Prostate gland (tissue), 2 donors: ENCODE measurements around the gene KRT86. TPM values are rescaled to one million over a fixed set of nuclear protein-coding genes. Genes with fewer than 3 reads are reported as not detected.

Experiments
- DNase-seq: peaks from one replicate; pipeline ENCODE4 v3.0.0-alpha.2; 2019; ENCODE audit warnings: low spot score
- H3K27ac ChIP-seq, 2 donors: fragments of 200-600 bp; sonication (generic); 2 replicates each; pipeline ENCODE4 v1.5.1; 2017 to 2019
- H3K27me3 ChIP-seq: fragments of 200-600 bp; sonication (generic); replicated peaks from 2 replicates; pipeline ENCODE4 v1.5.1; 2019; ENCODE audit not compliant: insufficient read depth
- H3K36me3 ChIP-seq, 2 donors: fragments of 200-600 bp; sonication (generic); 1 replicate in 1 of 2; 2 replicates in 1 of 2; pipeline versions ENCODE4 v1.5.1 to v1.8.1; 2017 to 2019
- H3K4me1 ChIP-seq: fragments of 200-600 bp; sonication (generic); replicated peaks from 2 replicates; pipeline ENCODE4 v1.5.1; 2019
- H3K4me3 ChIP-seq, 2 donors: fragments of 200-600 bp; sonication (generic); 2 replicates each; pipeline ENCODE4 v1.5.1; 2017 to 2019
- H3K9me3 ChIP-seq: fragments of 200-600 bp; sonication (generic); 2 replicates; pipeline ENCODE4 v1.5.1; 2017
- POLR2A ChIP-seq: fragments of 450-650 bp; IDR thresholded peaks from one replicate; pipeline ENCODE4 v1.6.1; 2016; ENCODE audit warnings: antibody characterized with exemption, mild to moderate bottlenecking
- POLR2AphosphoS5 ChIP-seq: sonication (generic); formaldehyde crosslinking; IDR thresholded peaks from one replicate; pipeline ENCODE4 v1.6.1; 2017; ENCODE audit warnings: antibody characterized with exemption
- WGBS: methylation state at CpG from one replicate; pipeline ENCODE4 v1.1.5; 2018; 5-methylcytosine and 5-hydroxymethylcytosine counted together
- intact Hi-C: fragments of 100-400 bp; cut with DNase I; formaldehyde crosslinking; loops from one replicate; pipeline ENCODE4 v1.14.2; 2022
- total RNA-seq, 2 donors: library from RNA; depleted of rRNA; stranded (reverse); fragments of >200 nt; gene quantifications; one replicate each; pipeline ENCODE4 v1.1.0, GENCODE V29; 2016
- TF ChIP-seq, protein P1 (sequence below), 4 experiments: fragments of 200-600 bp in 2 of 4; fragments of 450-650 bp in 2 of 4; sonication (generic) in 2 of 4; IDR thresholded peaks; 1 replicate in 3 of 4; 2 replicates in 1 of 4; pipeline ENCODE4 v1.5.1; 2016 to 2019; ENCODE audit warnings: antibody characterized with exemption in 4 of 4, mild to moderate bottlenecking in 2 of 4, moderate library complexity in 2 of 4

Gene KRT86
- total RNA-seq, 2 donors from 2014 or later, result 0.27 to 0.85 TPM

DNA sequence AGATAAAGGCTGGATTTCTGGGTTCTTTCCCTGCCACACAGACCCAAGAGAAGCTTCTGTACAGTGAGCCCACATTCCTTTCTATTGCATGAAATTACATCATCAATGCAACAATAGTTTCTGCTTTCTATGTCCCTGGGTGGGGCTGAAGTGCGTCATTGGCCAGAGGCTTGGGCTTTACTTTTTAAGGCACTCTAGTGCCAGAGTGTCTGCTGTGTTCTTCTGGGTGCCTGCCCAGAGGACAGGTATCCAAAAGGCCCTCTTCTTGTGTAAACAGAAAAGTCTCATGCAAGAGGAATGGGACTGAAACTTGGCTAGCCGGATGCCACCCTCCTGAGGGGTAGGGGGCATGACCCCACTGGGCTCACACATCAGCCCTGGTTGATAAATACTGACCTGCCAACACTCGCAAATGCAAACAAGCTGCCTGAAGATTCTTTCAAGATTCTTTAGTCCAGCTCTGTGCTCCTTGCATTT lies 5.9 kb downstream of the KRT86 start:
- intact Hi-C loops, result no loop called here
- H3K27ac ChIP-seq, result peak overlapping the region; percentile 78 to 82
- H3K4me1 ChIP-seq, result peaks cover 5% of the 10 kb centered on the region
- peak; percentile 88 for DNase-seq
- H3K4me3 ChIP-seq, result no peak overlapping the region
- H3K36me3 ChIP-seq, result no peaks in the 10 kb centered on the region
- no peaks in the 10 kb centered on the region for H3K9me3 ChIP-seq
- H3K27me3 ChIP-seq, result no peaks in the 10 kb centered on the region
- WGBS, result 29% methylated on average over 3 of the region's 3 CpGs
- peak; percentile 93 for TF ChIP-seq POLR2AphosphoS5
- no peak for TF ChIP-seq POLR2A
- TF ChIP-seq, protein P1, sequence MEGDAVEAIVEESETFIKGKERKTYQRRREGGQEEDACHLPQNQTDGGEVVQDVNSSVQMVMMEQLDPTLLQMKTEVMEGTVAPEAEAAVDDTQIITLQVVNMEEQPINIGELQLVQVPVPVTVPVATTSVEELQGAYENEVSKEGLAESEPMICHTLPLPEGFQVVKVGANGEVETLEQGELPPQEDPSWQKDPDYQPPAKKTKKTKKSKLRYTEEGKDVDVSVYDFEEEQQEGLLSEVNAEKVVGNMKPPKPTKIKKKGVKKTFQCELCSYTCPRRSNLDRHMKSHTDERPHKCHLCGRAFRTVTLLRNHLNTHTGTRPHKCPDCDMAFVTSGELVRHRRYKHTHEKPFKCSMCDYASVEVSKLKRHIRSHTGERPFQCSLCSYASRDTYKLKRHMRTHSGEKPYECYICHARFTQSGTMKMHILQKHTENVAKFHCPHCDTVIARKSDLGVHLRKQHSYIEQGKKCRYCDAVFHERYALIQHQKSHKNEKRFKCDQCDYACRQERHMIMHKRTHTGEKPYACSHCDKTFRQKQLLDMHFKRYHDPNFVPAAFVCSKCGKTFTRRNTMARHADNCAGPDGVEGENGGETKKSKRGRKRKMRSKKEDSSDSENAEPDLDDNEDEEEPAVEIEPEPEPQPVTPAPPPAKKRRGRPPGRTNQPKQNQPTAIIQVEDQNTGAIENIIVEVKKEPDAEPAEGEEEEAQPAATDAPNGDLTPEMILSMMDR (IDR thresholded peaks at IDR 0.05), result no peak

DNA sequence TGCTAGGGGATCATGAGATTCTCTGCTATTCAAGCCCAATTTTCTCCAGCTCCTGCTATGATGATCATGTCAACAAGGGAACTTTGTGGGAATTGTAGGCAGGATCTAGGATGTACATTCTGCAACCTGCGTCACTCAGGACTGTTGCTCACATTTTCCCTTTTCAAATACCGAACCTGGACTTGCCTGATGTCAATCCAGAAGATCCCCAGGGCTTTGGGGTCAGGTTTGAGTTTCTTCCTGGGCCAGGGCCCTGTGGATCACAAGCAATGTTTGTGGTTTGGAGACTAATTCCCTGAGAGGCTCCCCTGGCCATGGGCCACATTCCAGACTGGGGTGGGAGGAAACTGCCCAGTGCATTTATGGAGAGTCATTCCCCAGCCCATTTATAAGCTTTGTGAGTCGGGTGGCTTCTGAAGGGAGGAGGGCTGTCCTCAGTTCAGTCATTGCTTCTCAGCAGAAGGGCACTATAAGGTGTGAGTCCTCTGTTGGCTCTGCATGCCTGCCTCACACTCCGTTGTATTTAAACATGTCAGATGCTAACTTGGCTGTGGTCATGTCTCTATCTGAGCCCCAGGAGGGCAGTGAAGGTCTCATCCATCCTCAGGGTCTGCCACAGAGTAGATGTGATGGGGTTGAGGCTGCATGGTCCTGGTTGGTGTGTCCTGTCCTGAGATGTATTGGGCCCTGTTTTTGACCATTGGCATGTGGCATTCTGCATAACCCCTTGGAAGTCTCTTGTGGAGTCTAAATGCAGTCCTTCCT lies 6.5 kb downstream of the KRT86 start:
- no peak for TF ChIP-seq POLR2A
- TF ChIP-seq POLR2AphosphoS5, result no peak
- TF ChIP-seq, protein P1 (IDR thresholded peaks at IDR 0.05), result no peak
- peak; percentile 58 for DNase-seq
- intact Hi-C loops, result no loop called here

DNA sequence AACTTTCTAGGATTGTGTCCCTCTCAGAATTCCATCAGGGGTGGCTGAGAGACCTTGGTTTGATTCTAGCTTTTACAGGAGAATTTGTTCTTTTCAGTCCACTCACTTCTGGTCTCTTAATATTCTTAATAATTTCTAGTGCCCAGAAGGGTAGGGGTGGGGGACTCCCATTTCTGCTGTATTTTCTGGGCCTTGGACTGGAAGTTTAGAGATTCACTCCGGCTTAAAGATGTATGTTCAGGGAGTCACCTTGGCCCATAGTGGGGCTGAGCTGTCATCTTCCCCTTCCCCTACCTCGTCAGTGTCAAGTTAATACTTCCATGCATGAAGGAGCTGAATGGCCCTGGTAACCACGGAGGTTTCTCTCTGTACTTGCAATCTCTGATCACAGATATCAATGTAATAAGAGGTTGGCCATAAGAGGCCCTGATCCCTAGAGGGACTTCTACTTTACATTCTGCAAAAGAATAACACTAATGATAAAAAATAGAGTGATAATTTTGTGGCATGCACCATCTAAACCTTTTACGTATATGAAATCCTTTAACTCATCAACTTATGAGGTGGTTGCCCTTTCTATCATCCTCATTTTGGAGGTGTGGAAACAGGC lies 10.2 kb downstream of the KRT86 start:
- Histone ChIP-seq H3K4me1 (no peaks in the 10 kb centered on the region), H3K36me3 (no peaks in the 10 kb centered on the region), H3K27ac (no peak overlapping the region), H3K4me3 (no peak overlapping the region), H3K27me3 (no peaks in the 10 kb centered on the region), H3K9me3 (no peaks in the 10 kb centered on the region)
- TF ChIP-seq POLR2AphosphoS5 (no peak), POLR2A (no peak)
- TF ChIP-seq, protein P1 (IDR thresholded peaks at IDR 0.05), result no peak
- 88% methylated on average over 4 of the region's 4 CpGs for WGBS
- DNase-seq, result no peak
- intact Hi-C loops, result no loop called here

More for the DNA sequence above, 6.5 kb downstream of the KRT86 start:
- Histone ChIP-seq H3K9me3 (no peaks in the 10 kb centered on the region), H3K36me3 (no peaks in the 10 kb centered on the region), H3K4me3 (no peak overlapping the region), H3K27me3 (no peaks in the 10 kb centered on the region), H3K4me1 (peaks cover 5% of the 10 kb centered on the region), H3K27ac (peak overlapping the region; percentile 78 to 82)
- 26% methylated on average over 4 of the region's 4 CpGs for WGBS

DNA sequence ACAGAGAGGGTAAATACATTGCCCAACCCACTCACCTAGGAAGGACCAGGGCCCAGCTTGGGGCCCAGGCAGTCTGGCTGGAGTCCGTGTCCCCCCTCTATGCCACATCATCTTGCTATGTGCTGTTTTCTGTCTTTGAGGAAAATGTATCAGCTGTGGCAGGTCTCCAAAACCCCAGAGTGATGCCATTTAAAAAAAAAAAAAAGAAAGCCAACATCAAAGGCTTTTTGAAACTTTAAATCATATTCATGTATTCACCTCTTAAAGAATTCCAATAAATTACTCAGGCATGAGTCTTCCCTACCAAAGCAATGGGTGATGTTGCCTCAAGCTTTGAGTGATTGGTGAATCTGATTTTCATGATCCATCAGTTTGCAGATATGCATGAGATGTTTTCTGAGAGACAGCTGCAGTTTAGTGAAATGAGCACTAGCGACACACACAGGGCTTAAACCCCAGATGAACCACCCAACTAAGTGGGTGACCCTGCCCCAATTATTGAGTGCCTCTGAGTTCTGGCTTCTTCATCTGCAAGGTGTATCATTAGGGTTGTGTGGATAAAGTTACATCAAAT lies 10.8 kb downstream of the KRT86 start:
- DNase-seq, result no peak
- intact Hi-C loops, result no loop called here
- WGBS, result 94% methylated on average over 2 of the region's 2 CpGs
- Histone ChIP-seq H3K9me3 (no peaks in the 10 kb centered on the region), H3K36me3 (no peaks in the 10 kb centered on the region), H3K27me3 (no peaks in the 10 kb centered on the region), H3K4me3 (no peak overlapping the region), H3K27ac (no peak overlapping the region), H3K4me1 (no peaks in the 10 kb centered on the region)
- TF ChIP-seq POLR2A (no peak), POLR2AphosphoS5 (no peak)
- TF ChIP-seq, protein P1 (IDR thresholded peaks at IDR 0.05), result no peak
